Measurements from ENCODE around the gene ABCB8.

The ABCB8 gene

DNA sequence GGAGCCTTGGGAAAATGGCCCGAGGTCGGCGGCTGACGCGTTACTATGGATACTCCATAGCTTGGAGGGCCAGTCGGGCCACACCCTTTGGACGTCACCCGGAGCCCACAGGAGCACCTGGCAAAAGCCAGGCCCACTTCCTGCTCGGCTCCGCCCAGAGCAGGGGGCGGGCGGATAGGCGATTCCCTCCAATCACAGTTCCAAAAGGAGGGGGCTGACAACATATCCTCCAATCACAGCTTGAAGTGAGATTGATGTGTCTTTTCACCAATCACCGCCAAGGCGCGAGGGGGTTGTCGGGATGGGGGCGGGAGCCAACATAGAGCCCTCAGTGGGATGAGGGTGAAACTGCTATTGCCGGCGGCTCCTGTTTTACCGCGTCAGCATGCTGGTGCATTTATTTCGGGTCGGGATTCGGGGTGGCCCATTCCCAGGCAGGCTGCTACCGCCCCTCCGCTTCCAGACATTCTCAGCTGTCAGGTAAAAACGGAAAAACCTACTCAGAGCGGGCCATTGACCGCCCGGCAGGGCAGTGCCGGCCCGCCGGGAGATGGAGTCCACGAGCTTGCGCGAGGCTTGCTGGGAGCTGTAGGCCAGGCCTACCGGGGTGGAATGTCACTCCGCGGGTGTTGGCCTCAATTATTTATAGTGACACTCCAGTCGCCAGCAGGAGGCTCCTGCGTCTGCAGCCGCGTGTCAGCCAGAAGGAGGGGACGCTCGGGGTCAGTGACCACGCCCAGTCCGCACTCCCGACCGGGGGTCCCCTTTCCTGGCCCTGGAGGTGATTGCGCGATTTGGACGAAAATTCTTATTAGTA is at the start of gene ABCB8:
TSS of gene ABCB8 (plus strand) at position 320 of the 817 bp plus-strand sequence. CDS start at position 386, 66 bp downstream.
- TF ChIP-seq, protein P1, sequence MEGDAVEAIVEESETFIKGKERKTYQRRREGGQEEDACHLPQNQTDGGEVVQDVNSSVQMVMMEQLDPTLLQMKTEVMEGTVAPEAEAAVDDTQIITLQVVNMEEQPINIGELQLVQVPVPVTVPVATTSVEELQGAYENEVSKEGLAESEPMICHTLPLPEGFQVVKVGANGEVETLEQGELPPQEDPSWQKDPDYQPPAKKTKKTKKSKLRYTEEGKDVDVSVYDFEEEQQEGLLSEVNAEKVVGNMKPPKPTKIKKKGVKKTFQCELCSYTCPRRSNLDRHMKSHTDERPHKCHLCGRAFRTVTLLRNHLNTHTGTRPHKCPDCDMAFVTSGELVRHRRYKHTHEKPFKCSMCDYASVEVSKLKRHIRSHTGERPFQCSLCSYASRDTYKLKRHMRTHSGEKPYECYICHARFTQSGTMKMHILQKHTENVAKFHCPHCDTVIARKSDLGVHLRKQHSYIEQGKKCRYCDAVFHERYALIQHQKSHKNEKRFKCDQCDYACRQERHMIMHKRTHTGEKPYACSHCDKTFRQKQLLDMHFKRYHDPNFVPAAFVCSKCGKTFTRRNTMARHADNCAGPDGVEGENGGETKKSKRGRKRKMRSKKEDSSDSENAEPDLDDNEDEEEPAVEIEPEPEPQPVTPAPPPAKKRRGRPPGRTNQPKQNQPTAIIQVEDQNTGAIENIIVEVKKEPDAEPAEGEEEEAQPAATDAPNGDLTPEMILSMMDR (IDR thresholded peaks at IDR 0.05; ENCODE audit: insufficient read depth, low read depth, low read length, missing control alignments): peak; percentile 37

DNA sequence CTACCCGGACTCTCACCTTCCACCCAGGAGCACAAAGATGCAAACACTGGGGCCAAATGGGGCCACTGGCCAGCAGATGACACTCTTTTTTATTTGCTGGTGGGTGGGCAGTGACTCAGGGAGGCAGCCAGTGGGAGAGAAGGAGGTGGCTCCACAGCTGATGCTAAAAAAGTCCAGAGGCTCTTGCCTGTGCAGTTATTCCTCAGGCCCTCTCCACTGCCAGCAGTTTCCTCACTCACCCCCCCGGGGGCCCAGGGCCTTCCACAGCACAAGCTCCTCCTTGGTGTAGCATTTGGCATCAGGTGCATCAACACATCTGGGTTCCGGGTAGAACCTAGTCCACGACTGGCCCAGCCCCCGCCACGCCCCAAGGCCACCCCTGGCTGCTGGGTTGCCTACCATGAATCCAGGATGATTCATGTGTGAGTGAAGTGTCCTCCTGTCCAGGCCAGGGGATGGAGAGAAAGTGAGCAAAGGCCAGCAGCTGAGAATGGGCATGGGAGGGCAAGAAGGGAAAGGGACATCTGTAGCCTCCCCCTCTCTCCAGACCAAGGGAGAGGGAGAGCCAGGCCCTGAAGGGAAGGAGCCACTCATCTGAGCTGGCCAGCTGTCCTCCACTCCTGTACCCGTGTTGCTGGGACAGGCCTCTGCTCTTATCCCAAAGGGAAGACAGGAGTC is 48.4 kb upstream of the ABCB8 start:
- H3K4me3 ChIP-seq (ENCODE audit: low read length): no peak overlapping the region
- DNase-seq (ENCODE audit: low read depth): no peak
- TF ChIP-seq, protein P1 (IDR thresholded peaks at IDR 0.05; ENCODE audit: insufficient read depth, low read depth, low read length, missing control alignments): no peak

More for the DNA sequence above, at the start of gene ABCB8:
- H3K4me3 ChIP-seq (ENCODE audit: low read length): peak within 1 kb of the TSS; percentile 82
- peak; percentile 99 for DNase-seq (ENCODE audit: low read depth)

DNA sequence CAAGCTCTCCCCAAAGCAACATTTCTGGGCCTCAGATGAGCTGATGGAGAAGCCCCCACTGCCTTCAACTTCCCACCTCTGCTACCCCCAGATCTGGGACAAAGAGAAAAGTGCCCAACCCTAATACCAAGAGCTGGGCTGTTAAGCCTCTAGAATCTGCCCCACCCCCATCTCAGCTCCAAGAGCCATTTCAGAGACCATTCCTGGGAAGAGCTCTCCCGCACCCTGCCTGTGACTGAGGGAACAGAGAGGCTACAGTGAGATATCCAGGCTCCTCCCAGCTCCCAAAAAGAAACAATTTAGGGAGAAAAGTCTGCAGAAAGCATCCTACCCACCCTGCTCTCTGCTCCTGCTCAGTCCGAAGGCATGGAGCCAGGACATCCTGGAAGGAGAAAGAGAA is 47.6 kb upstream of the ABCB8 start:
- no peak overlapping the region for H3K4me3 ChIP-seq (ENCODE audit: low read length)
- TF ChIP-seq, protein P1 (IDR thresholded peaks at IDR 0.05; ENCODE audit: insufficient read depth, low read depth, low read length, missing control alignments): no peak
- no peak for DNase-seq (ENCODE audit: low read depth)

DNA sequence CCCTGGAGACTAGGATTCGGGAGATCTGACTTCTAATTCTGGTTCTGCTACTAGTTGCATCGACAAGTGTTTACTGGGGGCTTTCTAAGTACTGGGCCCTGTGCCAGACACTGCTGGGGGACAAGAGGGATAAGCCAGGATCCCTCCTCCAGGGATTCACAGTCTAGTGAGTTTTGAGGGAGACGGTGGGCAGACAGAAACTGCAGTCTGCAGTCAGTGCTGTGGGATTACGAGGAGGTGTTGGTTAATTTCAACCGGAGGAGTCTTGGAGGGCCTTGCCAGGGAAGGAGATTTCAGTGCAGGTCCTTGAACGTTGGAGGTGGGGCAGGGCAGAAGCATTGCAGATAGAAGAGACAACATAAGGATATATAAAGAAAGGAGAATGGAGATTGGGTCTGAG is 46.6 kb upstream of the ABCB8 start:
- TF ChIP-seq, protein P1 (IDR thresholded peaks at IDR 0.05; ENCODE audit: insufficient read depth, low read depth, low read length, missing control alignments): no peak

DNA sequence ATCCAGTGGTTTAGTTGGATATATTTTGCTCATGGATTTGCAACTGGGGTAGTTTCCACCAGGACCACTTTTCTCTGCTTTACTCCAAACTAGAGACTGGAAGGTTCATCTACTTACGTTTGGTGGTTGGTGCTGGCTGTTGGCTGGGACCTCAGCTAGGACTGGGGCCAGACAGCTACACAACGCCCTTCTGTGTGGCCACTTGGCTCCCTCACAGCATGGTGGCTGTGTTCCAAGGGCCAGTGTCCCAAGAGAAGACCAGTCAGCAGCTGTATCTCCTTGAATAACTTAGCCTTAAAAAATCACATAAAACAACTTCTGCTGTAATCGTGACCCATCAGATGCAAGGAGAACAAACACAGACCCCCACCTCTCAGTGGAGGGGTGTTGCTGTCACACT is 45.9 kb upstream of the ABCB8 start:
- H3K4me3 ChIP-seq (ENCODE audit: low read length): no peak overlapping the region
- TF ChIP-seq, protein P1 (IDR thresholded peaks at IDR 0.05; ENCODE audit: insufficient read depth, low read depth, low read length, missing control alignments): no peak
- DNase-seq (ENCODE audit: low read depth): no peak

More for the DNA sequence above, 46.6 kb upstream of the ABCB8 start:
- no peak for DNase-seq (ENCODE audit: low read depth)
- no peak overlapping the region for H3K4me3 ChIP-seq (ENCODE audit: low read length)

DNA sequence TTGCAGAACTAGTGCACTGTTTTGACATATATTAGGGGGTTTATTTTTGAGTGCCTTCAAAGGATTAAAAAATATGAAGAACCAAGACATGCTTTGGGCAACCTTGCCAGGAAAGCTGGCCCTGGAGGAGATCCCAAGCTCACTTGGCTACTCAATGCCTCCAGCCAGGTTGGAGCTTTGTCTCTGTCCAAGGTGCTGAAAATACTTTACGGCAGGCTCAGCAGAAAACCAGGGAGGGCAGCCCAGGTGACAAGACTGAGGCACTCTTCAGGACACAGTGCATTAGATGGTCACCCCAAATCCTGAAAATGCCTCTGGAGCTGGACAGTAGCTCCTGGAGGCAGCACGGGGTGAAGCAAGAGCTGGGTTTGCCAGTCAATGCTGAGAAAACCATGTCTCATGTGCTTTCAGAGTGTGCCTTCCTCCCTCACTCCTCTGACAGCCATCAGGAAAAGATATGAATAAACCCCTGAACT is 44.3 kb upstream of the ABCB8 start:
- TF ChIP-seq, protein P1 (IDR thresholded peaks at IDR 0.05; ENCODE audit: insufficient read depth, low read depth, low read length, missing control alignments): no peak
- peak; percentile 62 for DNase-seq (ENCODE audit: low read depth)

More for the DNA sequence above, 44.3 kb upstream of the ABCB8 start:
- H3K4me3 ChIP-seq (ENCODE audit: low read length): no peak overlapping the region
